NB4 (cell line): Measurements from ENCODE around the gene ZNF746.

Experiments
- DNase-seq: peaks from one replicate; pipeline ENCODE4 v3.0.0; 2010; ENCODE audit warnings: low read depth
- H3K4me3 ChIP-seq: one replicate; pipeline ENCODE4 v1.5.1; 2011; ENCODE audit warnings: mild to moderate bottlenecking, low read depth, low read length, moderate library complexity
- MYC ChIP-seq: IDR thresholded peaks from 2 replicates; pipeline ENCODE4 v1.6.1; 2011; ENCODE audit warnings: low read depth, low read length
- POLR2A ChIP-seq: IDR thresholded peaks from 2 replicates; pipeline ENCODE4 v1.6.1; 2011; ENCODE audit warnings: mild to moderate bottlenecking; ENCODE audit not compliant: insufficient read length; ENCODE audit errors: extremely low read depth
- TF ChIP-seq, protein P1 (sequence below): IDR thresholded peaks from 2 replicates; pipeline ENCODE4 v1.6.1; 2011; ENCODE audit warnings: low read depth, low read length
- TF ChIP-seq, protein P2 (sequence below): IDR thresholded peaks from one replicate; pipeline ENCODE4 v1.5.1; 2012; ENCODE audit warnings: low read depth, low read length

Gene ZNF746

DNA sequence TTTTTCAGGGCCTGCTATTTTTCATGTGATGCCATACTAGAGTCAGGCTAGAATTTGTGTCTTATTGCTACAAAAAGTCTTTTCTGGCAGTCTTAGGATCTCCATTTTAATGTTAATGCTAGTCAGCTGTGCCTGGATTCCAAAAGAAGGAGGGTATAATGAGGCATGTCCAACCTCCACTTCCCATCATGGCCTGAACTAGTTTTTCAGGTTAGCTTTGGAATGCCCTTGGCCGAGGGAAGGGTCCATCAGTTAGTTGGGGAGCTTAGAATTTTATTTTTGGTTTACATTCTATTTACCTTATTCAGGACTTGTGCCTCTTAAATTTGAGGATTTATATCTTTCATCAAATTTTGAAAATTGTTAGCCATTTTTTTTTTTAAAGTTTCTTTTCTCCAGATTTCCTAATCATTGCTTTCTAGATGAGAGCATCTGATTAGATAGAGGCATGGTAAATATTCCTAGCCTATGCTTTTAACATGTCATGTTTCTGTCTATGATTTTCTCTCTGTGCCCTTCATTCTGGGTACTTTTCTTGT, 30.2 kb downstream of the ZNF746 start:
- DNase-seq, result no peak
- TF ChIP-seq, protein P1, sequence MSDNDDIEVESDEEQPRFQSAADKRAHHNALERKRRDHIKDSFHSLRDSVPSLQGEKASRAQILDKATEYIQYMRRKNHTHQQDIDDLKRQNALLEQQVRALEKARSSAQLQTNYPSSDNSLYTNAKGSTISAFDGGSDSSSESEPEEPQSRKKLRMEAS, result no peak
- TF ChIP-seq, protein P2, sequence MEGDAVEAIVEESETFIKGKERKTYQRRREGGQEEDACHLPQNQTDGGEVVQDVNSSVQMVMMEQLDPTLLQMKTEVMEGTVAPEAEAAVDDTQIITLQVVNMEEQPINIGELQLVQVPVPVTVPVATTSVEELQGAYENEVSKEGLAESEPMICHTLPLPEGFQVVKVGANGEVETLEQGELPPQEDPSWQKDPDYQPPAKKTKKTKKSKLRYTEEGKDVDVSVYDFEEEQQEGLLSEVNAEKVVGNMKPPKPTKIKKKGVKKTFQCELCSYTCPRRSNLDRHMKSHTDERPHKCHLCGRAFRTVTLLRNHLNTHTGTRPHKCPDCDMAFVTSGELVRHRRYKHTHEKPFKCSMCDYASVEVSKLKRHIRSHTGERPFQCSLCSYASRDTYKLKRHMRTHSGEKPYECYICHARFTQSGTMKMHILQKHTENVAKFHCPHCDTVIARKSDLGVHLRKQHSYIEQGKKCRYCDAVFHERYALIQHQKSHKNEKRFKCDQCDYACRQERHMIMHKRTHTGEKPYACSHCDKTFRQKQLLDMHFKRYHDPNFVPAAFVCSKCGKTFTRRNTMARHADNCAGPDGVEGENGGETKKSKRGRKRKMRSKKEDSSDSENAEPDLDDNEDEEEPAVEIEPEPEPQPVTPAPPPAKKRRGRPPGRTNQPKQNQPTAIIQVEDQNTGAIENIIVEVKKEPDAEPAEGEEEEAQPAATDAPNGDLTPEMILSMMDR, result no peak
- no peak for TF ChIP-seq POLR2A
- TF ChIP-seq MYC, result no peak
- H3K4me3 ChIP-seq, result no peak overlapping the region

DNA sequence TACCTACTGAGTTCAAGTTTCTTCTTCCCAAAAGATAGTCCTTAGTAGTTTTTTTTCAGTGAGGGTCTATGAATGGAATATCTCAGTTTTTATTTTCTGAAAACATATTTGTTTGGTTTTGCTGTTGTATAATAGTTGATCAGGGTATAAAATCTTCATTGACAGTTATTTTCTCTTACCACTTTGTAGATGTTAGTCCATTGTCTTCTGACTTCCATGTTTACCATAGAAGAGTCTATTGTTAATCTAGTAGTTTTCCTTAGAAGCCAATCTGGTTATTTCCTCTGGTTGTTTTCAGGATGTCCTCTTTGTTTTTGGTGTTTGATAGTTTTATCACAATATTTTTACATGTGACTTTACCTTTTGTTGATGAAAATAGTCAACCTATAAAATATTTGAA, 31.2 kb downstream of the ZNF746 start:
- no peak for DNase-seq
- H3K4me3 ChIP-seq, result no peak overlapping the region
- TF ChIP-seq POLR2A, result no peak
- TF ChIP-seq, protein P1, result no peak
- TF ChIP-seq MYC, result no peak
- TF ChIP-seq, protein P2, result no peak

DNA sequence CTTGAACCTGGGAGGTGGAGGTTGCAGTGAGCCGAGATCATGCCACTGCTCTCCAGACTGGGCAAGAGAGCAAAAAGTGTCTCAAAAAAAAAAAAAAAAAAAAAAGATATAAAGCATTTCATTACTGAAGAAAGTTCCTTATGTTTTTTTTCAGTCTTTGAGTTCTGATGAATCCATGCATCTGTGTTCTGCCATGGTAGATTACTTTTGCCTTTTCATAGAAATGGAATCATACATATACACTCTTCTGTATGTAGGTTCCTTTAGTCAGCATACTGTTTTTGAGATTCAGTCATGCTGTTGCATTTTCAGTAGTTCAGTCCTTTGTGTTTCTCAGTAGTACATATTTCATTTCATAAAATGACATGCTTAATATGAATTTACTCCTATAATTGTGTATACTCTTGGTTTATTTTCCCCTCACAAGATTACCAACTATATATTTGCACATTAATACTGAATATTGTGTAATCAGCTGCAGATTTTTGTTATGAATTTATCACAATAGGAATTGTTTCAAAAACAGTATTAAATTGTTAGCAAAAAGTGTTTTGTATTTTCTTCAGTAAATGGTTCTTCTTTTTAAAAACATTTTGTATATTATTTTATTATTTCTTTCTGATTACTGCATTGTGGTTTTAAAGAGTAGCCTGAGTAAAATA, 34.0 kb downstream of the ZNF746 start:
- TF ChIP-seq, protein P2, result no peak
- TF ChIP-seq POLR2A, result no peak
- TF ChIP-seq, protein P1, result no peak
- no peak for TF ChIP-seq MYC
- H3K4me3 ChIP-seq, result no peak overlapping the region
- DNase-seq, result no peak

DNA sequence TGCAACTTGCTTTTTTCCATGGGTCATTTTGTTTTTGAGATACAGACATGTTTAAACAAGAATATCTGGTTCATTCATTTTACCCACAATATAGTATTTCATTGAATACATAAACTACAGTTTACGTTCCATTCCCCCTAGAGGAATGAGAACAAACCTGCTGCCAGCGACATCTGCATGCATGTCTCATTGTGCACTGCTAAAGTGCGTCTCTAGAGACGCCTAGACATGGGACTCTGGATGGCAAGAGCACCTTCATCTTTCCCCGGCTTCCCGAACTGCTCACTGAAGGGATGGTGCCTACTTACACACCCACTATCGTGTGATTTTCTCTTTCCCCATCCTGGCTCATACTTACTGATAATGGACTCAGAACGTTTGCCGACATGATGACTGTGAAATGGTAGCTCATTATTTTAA, 35.5 kb downstream of the ZNF746 start:
- DNase-seq, result no peak
- TF ChIP-seq, protein P2, result no peak
- TF ChIP-seq, protein P1, result no peak
- TF ChIP-seq MYC (no peak), POLR2A (no peak)
- H3K4me3 ChIP-seq, result no peak overlapping the region

DNA sequence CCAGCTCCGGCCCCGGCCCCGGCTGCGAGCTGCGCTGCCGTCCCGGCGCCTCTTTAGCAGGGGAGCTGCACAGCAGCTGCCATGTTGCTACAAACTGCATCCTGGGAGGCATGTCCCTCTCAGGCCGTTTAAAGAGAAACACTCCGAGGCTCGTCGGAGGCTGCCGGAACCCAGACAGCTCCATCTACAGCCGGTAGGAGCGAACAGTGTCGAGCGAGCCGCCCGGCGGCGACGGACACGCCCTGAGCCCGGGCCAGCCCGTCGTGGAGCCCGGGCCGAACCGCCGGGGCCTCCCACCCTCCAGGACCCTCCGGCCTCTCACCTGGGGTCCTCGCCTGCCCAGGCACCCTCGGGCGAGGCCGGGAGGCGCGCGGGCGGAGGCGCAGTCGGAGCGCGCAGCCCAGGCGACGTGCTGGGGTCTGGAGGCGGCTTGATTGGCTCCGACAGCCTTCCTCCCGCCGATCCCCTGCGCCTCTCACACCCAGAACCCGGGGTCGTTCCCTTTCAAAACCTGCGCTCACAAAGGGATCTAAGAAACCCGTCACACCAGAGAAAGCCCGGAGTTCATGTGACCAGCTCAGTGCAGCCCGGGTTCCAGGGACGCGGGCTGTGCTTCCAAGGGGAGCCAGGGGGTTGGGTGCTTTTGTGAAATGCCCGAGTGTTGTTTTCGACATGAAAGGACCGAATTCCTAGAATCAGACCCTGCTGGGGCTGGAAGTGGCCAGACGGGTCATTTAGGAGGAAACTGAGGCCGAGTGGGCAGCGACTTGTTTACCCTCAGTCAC, 36.9 kb downstream of the ZNF746 start, which contains the start of gene ZNF777:
TSS of gene ZNF777 (minus strand) at position 570 of the 785 bp plus-strand sequence. CDS start 5,040 bp downstream, outside the sequence.
- TF ChIP-seq, protein P1, result peak; percentile 38
- TF ChIP-seq, protein P2, result peak; percentile 50
- TF ChIP-seq MYC (0 out of 2 replicates have a peak, but pooled peaks have one; percentile 43), POLR2A (peak; percentile 40)
- DNase-seq, result peak; percentile 92
- peak within 1 kb of the TSS; percentile 64 for H3K4me3 ChIP-seq
